Vagina (tissue), 2 donors: ENCODE data around the gene SERPINF2. TPM values are rescaled to one million over a fixed set of nuclear protein-coding genes. Genes with fewer than 3 reads are reported as not detected.

Source experiments
- DNase-seq, 2 donors: peaks; one replicate each; pipeline ENCODE4 v3.0.0-alpha.2; 2017; ENCODE audit errors: extremely low spot score in 2 of 2
- H3K27ac ChIP-seq: fragments of 200-600 bp; sonication (generic); one replicate; pipeline ENCODE4 v1.5.1; 2019
- H3K27me3 ChIP-seq: fragments of 200-600 bp; sonication (generic); one replicate; pipeline ENCODE4 v1.5.1; 2019
- H3K36me3 ChIP-seq, 2 donors: fragments of 200-600 bp; sonication (generic); one replicate each; pipeline ENCODE4 v1.5.1; 2017 to 2019
- H3K4me1 ChIP-seq: fragments of 200-600 bp; sonication (generic); one replicate; pipeline ENCODE4 v1.5.1; 2019
- H3K4me3 ChIP-seq, 2 donors: fragments of 200-600 bp; sonication (generic); 1 replicate in 1 of 2; 2 replicates in 1 of 2; pipeline ENCODE4 v1.5.1; 2016 to 2019
- H3K9me3 ChIP-seq: fragments of 200-600 bp; sonication (generic); one replicate; pipeline ENCODE4 v1.5.1; 2019
- POLR2A ChIP-seq, 2 donors: fragments of 450-650 bp; IDR thresholded peaks; one replicate each; pipeline ENCODE4 v1.6.1; 2017; ENCODE audit warnings: antibody characterized with exemption in 2 of 2, mild to moderate bottlenecking in 2 of 2, moderate library complexity in 2 of 2
- POLR2AphosphoS5 ChIP-seq, 2 donors: sonication (generic); formaldehyde crosslinking; IDR thresholded peaks; one replicate each; pipeline ENCODE4 v1.9.0; 2017; ENCODE audit warnings: antibody characterized with exemption in 2 of 2, mild to moderate bottlenecking in 2 of 2, low read depth in 1 of 2; ENCODE audit not compliant: insufficient read depth in 1 of 2
- intact Hi-C: fragments of 100-400 bp; cut with DNase I; formaldehyde crosslinking; loops from one replicate; pipeline ENCODE4 v1.15.1; 2023
- total RNA-seq: library from RNA; depleted of rRNA; stranded (reverse); fragments of >200 nt; gene quantifications from one replicate; pipeline ENCODE4 v1.2.3, GENCODE V29; 2016
- TF ChIP-seq, protein P1 (sequence below), 3 experiments: fragments of 450-650 bp in 2 of 3; fragments of 200-600 bp in 1 of 3; sonication (generic) in 1 of 3; IDR thresholded peaks; one replicate each; pipeline ENCODE4 v1.5.1; 2017 to 2019; ENCODE audit warnings: antibody characterized with exemption in 3 of 3, mild to moderate bottlenecking in 2 of 3, moderate library complexity in 2 of 3

The SERPINF2 gene
- total RNA-seq, 1 donor from 2014 or later = 23.8 TPM

DNA sequence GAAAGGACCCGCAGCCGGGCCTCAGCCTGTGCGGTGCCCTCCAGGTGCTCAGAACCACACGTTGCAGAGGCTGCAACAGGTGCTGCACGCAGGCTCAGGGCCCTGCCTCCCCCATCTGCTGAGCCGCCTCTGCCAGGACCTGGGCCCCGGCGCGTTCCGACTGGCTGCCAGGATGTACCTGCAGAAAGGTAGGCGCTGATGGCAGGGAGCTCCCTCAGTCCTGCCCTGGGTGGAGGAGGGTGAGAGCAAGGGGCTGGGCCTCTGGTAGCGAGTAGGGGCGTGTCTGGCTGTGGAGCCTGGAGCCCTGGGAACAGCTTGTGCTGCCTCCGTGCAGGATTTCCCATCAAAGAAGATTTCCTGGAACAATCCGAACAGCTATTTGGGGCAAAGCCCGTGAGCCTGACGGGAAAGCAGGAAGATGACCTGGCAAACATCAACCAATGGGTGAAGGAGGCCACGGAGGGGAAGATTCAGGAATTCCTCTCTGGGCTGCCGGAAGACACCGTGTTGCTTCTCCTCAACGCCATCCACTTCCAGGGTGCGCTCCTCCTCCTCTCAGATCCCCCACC lies 4.4 kb downstream of the SERPINF2 start:
- intact Hi-C loops = no loop called here

DNA sequence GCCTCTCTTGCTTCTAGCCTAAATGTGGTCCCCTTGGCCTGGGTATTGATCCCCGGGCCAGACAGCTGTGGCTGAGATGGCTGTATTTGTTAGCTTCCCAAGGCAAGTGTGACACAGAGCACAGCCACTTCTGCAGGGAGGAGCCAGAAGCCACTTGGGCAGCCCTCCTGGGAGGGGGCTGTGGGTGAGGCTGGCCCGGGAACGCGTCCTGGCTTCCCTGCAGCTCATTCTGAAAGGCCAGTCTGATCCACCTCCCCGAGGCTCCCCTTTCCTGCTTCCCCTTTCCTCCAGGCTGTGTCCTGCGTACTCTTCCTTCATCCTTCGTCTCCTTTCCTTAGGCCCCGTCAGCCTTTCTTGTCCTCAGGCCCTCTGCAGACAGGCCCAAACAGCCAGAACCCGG lies 8.0 kb downstream of the SERPINF2 start:
- DNase-seq = no peak
- Histone ChIP-seq H3K4me3 (no peak overlapping the region), H3K9me3 (no peaks in the 10 kb centered on the region), H3K36me3 (no peaks in the 10 kb centered on the region), H3K27ac (no peak overlapping the region), H3K27me3 (no peaks in the 10 kb centered on the region), H3K4me1 (peaks cover 52% of the 10 kb centered on the region)
- intact Hi-C loops = no loop called here
- no peak for TF ChIP-seq POLR2AphosphoS5 (IDR thresholded peaks at IDR 0.05; ENCODE audit: insufficient read depth in 1 of 2, low read depth in 1 of 2)
- TF ChIP-seq, protein P1, sequence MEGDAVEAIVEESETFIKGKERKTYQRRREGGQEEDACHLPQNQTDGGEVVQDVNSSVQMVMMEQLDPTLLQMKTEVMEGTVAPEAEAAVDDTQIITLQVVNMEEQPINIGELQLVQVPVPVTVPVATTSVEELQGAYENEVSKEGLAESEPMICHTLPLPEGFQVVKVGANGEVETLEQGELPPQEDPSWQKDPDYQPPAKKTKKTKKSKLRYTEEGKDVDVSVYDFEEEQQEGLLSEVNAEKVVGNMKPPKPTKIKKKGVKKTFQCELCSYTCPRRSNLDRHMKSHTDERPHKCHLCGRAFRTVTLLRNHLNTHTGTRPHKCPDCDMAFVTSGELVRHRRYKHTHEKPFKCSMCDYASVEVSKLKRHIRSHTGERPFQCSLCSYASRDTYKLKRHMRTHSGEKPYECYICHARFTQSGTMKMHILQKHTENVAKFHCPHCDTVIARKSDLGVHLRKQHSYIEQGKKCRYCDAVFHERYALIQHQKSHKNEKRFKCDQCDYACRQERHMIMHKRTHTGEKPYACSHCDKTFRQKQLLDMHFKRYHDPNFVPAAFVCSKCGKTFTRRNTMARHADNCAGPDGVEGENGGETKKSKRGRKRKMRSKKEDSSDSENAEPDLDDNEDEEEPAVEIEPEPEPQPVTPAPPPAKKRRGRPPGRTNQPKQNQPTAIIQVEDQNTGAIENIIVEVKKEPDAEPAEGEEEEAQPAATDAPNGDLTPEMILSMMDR (IDR thresholded peaks at IDR 0.05) = no peak
- TF ChIP-seq POLR2A (IDR thresholded peaks at IDR 0.05) = no peak

More for the DNA sequence above, 4.4 kb downstream of the SERPINF2 start:
- no peak overlapping the region for H3K4me3 ChIP-seq
- no peaks in the 10 kb centered on the region for H3K9me3 ChIP-seq
- no peaks in the 10 kb centered on the region for H3K36me3 ChIP-seq
- H3K27me3 ChIP-seq = no peaks in the 10 kb centered on the region
- peaks cover 20% of the 10 kb centered on the region for H3K4me1 ChIP-seq
- DNase-seq = no peak
- no peak for TF ChIP-seq POLR2A (IDR thresholded peaks at IDR 0.05)
- TF ChIP-seq POLR2AphosphoS5 (IDR thresholded peaks at IDR 0.05; ENCODE audit: insufficient read depth in 1 of 2, low read depth in 1 of 2) = peak; percentile 80 to 95
- H3K27ac ChIP-seq = peak overlapping the region; percentile 77

DNA sequence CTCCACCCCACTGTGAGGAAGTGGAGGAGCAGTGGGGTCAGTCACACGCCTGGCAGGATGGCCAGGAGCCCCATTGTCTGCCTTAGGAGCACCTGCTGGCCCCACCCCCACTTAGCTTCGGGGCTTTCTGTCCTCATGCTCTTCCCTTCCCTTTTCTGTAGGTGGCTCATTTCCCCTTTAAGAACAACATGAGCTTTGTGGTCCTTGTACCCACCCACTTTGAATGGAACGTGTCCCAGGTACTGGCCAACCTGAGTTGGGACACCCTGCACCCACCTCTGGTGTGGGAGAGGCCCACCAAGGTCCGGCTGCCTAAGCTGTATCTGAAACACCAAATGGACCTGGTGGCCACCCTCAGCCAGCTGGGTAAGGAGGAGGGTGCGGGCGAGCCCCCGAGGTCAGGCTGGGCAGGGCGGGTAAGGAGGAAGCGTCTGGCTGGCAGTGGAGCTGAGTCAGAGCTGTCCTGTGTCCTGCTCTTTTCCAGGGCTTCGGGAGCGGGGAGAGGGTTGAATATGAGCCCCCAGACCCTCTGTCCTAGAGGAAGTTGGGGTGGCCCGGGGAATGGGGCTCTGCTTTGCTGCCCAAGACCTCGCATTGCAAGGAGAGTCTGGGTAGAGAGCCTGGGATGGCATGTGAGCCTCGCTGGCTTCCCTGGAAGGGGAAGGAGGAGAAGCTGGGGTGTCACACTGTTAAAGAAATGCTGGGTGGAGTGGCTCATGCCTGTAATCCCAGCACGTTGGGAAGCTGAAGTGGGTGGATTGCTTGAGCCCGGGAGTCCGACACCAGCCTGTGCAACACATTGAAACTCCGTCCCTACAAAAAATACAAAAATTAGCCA lies 10.0 kb downstream of the SERPINF2 start:
- H3K4me1 ChIP-seq = peaks cover 38% of the 10 kb centered on the region
- TF ChIP-seq POLR2A (IDR thresholded peaks at IDR 0.05) (no peak), POLR2AphosphoS5 (IDR thresholded peaks at IDR 0.05; ENCODE audit: insufficient read depth in 1 of 2, low read depth in 1 of 2) (peak; percentile 47 to 59)
- TF ChIP-seq, protein P1 (IDR thresholded peaks at IDR 0.05) = no peak
- DNase-seq = no peak
- H3K36me3 ChIP-seq = no peaks in the 10 kb centered on the region
- H3K27me3 ChIP-seq = no peaks in the 10 kb centered on the region
- H3K4me3 ChIP-seq = peak overlapping the region in 1 of 2 donors; percentile 15
- H3K9me3 ChIP-seq = no peaks in the 10 kb centered on the region
- intact Hi-C loops = no loop called here
- peak overlapping the region; percentile 53 for H3K27ac ChIP-seq

DNA sequence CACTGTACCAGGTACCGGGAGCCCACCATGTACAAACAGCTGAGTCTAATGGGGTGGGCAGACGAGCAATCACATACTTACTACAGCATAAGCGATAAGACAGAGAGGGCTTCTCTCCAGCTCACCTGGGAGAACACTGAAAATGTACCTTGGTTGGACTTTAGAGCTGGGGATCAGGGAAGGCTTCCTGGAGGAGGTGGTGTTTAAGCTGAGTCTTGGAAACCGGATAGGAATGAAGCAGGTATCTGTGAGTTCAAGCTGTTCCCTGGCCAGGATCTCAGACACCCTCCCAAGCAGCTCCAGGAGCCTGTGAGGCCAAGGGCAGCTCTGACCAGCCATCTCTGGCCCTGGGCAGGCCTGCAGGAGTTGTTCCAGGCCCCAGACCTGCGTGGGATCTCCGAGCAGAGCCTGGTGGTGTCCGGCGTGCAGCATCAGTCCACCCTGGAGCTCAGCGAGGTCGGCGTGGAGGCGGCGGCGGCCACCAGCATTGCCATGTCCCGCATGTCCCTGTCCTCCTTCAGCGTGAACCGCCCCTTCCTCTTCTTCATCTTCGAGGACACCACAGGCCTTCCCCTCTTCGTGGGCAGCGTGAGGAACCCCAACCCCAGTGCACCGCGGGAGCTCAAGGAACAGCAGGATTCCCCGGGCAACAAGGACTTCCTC lies 11.2 kb downstream of the SERPINF2 start:
- Histone ChIP-seq H3K9me3 (no peaks in the 10 kb centered on the region), H3K4me1 (peaks cover 38% of the 10 kb centered on the region), H3K4me3 (no peak overlapping the region), H3K27me3 (no peaks in the 10 kb centered on the region), H3K36me3 (no peaks in the 10 kb centered on the region), H3K27ac (no peak overlapping the region)
- intact Hi-C loops = no loop called here
- DNase-seq = no peak
- TF ChIP-seq POLR2AphosphoS5 (IDR thresholded peaks at IDR 0.05; ENCODE audit: insufficient read depth in 1 of 2, low read depth in 1 of 2) = no peak
- TF ChIP-seq POLR2A (IDR thresholded peaks at IDR 0.05) = no peak
- TF ChIP-seq, protein P1 (IDR thresholded peaks at IDR 0.05) = no peak

DNA sequence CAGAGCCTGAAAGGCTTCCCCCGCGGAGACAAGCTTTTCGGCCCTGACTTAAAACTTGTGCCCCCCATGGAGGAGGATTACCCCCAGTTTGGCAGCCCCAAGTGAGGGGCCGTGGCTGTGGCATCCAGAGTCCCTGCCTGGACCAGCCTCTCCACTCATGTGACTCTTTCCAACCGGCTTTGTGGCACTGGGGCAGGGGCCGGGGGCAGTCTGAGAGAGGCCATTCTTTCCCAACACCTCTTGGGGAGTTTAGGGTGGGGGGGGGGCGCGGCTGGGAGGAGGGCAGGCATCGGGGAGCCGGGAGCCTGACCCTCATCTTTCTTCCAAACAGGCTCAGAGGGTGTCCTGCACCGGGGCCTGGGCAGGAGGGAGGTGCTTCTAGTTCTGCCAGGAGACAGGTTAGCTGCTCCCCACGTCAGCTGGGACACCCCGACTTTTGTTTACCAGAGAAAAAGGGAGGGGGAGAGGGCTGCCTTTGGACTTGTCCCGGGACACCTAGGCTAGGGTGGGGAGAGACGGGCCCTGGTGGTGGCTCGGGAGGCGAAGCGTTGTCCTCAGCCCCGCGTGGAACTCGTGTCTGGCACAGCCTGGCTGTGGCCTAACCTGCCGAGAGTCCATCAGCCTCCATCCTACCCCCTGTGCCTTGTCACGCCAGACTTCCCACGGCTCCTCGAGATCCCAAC lies 11.9 kb downstream of the SERPINF2 start:
- Histone ChIP-seq H3K27ac (no peak overlapping the region), H3K36me3 (no peaks in the 10 kb centered on the region), H3K27me3 (no peaks in the 10 kb centered on the region), H3K4me1 (peaks cover 38% of the 10 kb centered on the region), H3K4me3 (no peak overlapping the region), H3K9me3 (no peaks in the 10 kb centered on the region)
- intact Hi-C loops = no loop called here
- no peak for DNase-seq
- TF ChIP-seq POLR2A (IDR thresholded peaks at IDR 0.05) (no peak), POLR2AphosphoS5 (IDR thresholded peaks at IDR 0.05; ENCODE audit: insufficient read depth in 1 of 2, low read depth in 1 of 2) (no peak)
- TF ChIP-seq, protein P1 (IDR thresholded peaks at IDR 0.05) = no peak
